GM23338 (cell line): ENCODE measurements around the gene INPP4A.

Source experiments
- CREB1 ChIP-seq: fragments of 250-450 bp; sonication (Bioruptor Pico); IDR thresholded peaks from 2 replicates; pipeline ENCODE4 v1.5.0; 2020; ENCODE audit warnings: low read depth, mild to moderate bottlenecking, moderate library complexity
- CTCF ChIP-seq, 2 experiments: fragments of 200-600 bp in 1 of 2; sonication (generic) in 1 of 2; conservative IDR thresholded peaks; 2 replicates each; pipeline versions ENCODE4 v1.5.1 to v1.6.1; 2016 to 2017; ENCODE audit warnings: antibody characterized with exemption in 2 of 2, low read depth in 2 of 2, mild to moderate bottlenecking in 2 of 2, moderate library complexity in 1 of 2
- EZH2 ChIP-seq: fragments of 200-600 bp; sonication (generic); IDR thresholded peaks from one replicate; pipeline ENCODE4 v1.8.0; 2017; ENCODE audit warnings: antibody characterized with exemption, mild to moderate bottlenecking, low read depth; ENCODE audit not compliant: unreplicated experiment
- JUNB ChIP-seq: IDR thresholded peaks from one replicate; pipeline ENCODE4 v1.6.1; 2016; ENCODE audit warnings: antibody characterized with exemption; ENCODE audit not compliant: unreplicated experiment
- POLR2AphosphoS5 ChIP-seq: IDR thresholded peaks from 2 replicates; pipeline ENCODE4 v1.6.1; 2016; ENCODE audit warnings: antibody characterized with exemption, low read depth
- ZNF114 ChIP-seq: fragments of 250-450 bp; sonication (Bioruptor Pico); IDR thresholded peaks from 2 replicates; pipeline ENCODE4 v1.5.0; 2020; ENCODE audit warnings: mild to moderate bottlenecking, moderate library complexity
- TF ChIP-seq, protein P1 (sequence below): IDR thresholded peaks from one replicate; pipeline ENCODE4 v1.6.1; 2018; ENCODE audit warnings: antibody characterized with exemption; ENCODE audit not compliant: unreplicated experiment

GRCh38 chr2:98500561-98500960 lies 55.9 kb downstream of the INPP4A start:
- TF ChIP-seq EZH2 (no peak), CTCF (conservative IDR thresholded peaks at IDR 0.05; ENCODE audit: low read depth in 2 of 2) (no peak), POLR2AphosphoS5 (no peak), ZNF114 (CRISPR knock-in tag) (no peak), CREB1 (no peak), JUNB (no peak)
- TF ChIP-seq, protein P1, sequence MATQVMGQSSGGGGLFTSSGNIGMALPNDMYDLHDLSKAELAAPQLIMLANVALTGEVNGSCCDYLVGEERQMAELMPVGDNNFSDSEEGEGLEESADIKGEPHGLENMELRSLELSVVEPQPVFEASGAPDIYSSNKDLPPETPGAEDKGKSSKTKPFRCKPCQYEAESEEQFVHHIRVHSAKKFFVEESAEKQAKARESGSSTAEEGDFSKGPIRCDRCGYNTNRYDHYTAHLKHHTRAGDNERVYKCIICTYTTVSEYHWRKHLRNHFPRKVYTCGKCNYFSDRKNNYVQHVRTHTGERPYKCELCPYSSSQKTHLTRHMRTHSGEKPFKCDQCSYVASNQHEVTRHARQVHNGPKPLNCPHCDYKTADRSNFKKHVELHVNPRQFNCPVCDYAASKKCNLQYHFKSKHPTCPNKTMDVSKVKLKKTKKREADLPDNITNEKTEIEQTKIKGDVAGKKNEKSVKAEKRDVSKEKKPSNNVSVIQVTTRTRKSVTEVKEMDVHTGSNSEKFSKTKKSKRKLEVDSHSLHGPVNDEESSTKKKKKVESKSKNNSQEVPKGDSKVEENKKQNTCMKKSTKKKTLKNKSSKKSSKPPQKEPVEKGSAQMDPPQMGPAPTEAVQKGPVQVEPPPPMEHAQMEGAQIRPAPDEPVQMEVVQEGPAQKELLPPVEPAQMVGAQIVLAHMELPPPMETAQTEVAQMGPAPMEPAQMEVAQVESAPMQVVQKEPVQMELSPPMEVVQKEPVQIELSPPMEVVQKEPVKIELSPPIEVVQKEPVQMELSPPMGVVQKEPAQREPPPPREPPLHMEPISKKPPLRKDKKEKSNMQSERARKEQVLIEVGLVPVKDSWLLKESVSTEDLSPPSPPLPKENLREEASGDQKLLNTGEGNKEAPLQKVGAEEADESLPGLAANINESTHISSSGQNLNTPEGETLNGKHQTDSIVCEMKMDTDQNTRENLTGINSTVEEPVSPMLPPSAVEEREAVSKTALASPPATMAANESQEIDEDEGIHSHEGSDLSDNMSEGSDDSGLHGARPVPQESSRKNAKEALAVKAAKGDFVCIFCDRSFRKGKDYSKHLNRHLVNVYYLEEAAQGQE = no peak
